Iris pigment epithelial cell (primary cell): ENCODE results near the gene MAN2B1.

ENCODE experiments used
- DNase-seq: peaks from one replicate; pipeline ENCODE4 v3.0.0-alpha.2; 2011; ENCODE audit warnings: low read depth

MAN2B1 gene

GRCh38 chr19:12611361-12611699, 55.2 kb downstream of the MAN2B1 start:
- DNase-seq = peak; percentile 73

- DNase-seq = peak; percentile 97
Measured at GRCh38 chr19:12610540-12611360, 55.8 kb downstream of the MAN2B1 start, which contains the start of the genes ZNF490 and ZNF791. Gene ZNF490 (minus strand): TSS chr19:12610813. CDS start chr19:12610680, 133 bp downstream. Gene ZNF791 (plus strand): TSS chr19:12610920. CDS start chr19:12611080, 160 bp downstream.

- no peak for DNase-seq
Measured at GRCh38 chr19:12607631-12608030, 58.9 kb downstream of the MAN2B1 start.

GRCh38 chr19:12606796-12607195, 59.7 kb downstream of the MAN2B1 start:
- DNase-seq = no peak

DNA sequence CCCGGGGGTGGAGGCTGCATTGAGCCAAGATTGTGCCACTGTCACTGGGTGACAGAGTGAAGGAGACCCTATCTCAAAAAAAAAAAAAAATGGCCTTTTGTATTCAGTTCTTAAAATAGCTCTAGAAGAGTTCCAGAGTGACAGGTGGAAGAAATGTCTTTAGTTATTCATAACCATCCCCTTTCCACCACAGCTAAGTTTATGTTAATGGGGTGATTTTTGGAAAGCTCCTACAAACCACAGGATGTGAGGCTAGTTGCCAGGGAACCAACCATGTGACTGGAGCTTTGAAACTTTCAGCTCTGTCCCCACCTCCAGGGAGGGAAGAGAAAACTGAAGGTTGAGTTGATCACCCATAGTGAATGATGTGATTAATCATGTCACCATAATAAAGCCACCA, 62.8 kb downstream of the MAN2B1 start:
- DNase-seq = peak; percentile 60

- DNase-seq = no peak
Measured at GRCh38 chr19:12597594-12597993, 68.9 kb downstream of the MAN2B1 start.

- no peak for DNase-seq
Measured at GRCh38 chr19:12596927-12597548, 69.5 kb downstream of the MAN2B1 start.
